ENCODE data around the gene TMEM131. TPM values are rescaled to one million over a fixed set of nuclear protein-coding genes. Genes with fewer than 3 reads are reported as not detected.

The TMEM131 gene
- total RNA-seq, 1 donor from 2014 or later = 28.4 TPM

GRCh38 chr2:97994476-97994875, 1.3 kb downstream of the TMEM131 start:
- DNase-seq (ENCODE audit: extremely low read depth, low read depth, low spot score) = no peak

GRCh38 chr2:97993926-97994325, 1.8 kb downstream of the TMEM131 start:
- no peak for DNase-seq (ENCODE audit: extremely low read depth, low read depth, low spot score)

GRCh38 chr2:97992836-97993825, 2.6 kb downstream of the TMEM131 start:
- DNase-seq (ENCODE audit: extremely low read depth, low read depth, low spot score) = no peak

DNA sequence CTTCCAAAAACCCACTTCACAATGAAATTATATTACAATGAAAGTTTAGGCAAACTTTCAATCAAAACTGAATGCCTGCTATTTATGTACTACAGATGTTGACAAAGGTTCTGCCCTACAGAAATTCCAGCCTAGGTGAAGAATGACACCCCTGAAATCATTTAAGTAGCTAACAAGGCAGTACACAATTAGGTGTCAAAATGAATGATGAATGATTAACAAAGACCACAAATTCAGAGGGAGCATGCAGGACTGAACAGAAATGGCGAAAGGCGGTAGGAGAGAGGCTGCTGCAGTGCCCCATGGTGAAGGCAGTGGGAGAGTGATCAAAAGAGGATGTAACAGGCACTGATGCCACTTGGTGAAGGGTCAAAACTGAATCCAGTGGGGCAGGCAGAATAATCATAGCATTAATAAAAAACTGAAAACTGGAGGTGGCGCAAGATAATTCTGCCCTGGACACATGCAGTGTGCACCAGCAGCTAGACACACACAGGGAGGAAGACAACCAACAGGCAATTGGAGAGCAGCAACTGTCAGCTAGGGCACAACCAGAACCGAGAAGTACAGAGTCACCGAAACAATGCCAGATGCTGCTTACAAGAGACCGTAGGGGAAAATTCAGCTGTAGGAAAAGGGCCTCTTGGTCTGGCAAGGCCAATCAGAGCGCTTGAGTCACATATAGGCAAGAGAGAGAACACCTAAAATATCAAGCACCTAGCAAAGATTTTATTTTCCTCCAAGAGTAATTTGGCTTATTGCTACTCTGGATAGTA, 4.5 kb downstream of the TMEM131 start:
- no peak for DNase-seq (ENCODE audit: extremely low read depth, low read depth, low spot score)

GRCh38 chr2:97988722-97989121, 7.0 kb downstream of the TMEM131 start:
- no peak for DNase-seq (ENCODE audit: extremely low read depth, low read depth, low spot score)

DNA sequence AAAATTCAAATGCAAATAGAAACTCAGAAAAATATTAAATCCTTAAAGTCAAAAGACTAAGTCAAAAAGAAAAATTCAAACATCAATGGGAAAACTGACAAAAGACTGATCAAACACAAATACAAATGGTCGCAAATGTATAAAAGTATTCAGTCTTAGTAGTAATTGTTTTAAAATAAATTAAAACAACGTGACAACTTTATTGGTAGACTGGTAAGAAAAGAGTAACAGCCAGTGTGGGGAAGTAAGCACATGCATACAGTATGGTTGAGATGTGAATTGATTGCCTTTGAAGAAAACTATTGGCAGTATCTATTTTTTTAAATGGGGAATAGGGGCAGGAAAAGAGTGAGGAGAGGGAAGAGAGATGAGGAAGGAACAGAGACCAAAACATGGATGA, 9.8 kb downstream of the TMEM131 start:
- DNase-seq (ENCODE audit: extremely low read depth, low read depth, low spot score) = no peak

DNA sequence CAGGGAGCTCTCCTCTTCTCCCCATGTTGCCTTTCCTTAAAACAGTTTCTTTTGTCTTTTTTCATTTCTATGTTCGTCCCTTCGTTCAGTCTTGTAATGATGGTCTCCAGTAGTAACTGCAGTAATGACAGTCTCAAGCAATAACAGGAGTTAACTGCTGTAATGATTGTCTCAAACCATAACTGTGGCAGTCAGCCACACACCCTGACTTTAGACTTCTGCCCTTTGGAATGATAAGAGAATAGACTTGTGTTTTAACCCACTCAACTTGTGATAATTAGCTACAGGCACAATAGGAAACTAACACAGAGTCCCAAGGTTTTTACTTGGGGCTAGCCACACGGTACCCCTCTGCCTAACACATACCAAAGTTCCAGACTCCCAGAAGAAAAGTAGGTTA, 12.1 kb downstream of the TMEM131 start:
- no peak for DNase-seq (ENCODE audit: extremely low read depth, low read depth, low spot score)

DNA sequence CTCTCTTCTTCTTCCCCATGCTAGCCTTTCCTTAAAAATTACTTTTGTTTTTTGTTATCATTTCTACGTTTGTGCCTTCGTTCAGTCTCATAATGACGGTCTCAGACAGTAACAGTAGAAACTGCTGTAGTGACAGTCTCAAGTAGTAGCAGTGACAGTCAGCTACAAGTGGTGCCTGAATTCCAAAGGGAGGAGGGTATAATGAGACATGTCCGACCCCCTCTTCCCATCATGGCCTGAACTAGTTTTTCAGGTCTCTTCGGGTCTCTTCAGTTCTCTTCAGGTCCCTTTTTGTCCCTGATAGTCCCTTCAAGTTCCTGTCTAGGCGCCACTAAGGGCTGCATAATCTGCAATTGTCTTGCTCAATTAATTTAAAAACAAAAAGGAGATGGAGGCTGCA, 12.6 kb downstream of the TMEM131 start:
- no peak for DNase-seq (ENCODE audit: extremely low read depth, low read depth, low spot score)

DNA sequence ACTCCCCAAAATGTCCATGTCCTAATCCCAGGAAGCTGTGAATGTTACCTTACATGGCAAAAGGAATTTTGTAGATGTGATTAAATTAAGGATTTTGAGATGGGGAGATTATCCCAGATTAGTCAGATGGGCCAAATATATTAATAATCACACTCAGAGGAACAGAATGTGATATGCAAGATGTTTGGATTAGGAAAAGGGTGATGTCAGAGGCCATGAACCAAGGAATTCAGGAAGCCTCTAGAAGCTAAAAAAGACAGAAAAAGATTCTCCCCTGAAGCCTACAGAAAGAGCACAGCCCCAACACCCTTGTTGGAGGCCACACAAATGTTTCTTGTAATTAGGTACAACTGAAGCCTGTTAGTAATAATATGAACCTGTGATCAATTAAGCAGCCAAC, 13.1 kb downstream of the TMEM131 start:
- no peak for DNase-seq (ENCODE audit: extremely low read depth, low read depth, low spot score)

GRCh38 chr2:97981961-97982360, 13.8 kb downstream of the TMEM131 start:
- no peak for DNase-seq (ENCODE audit: extremely low read depth, low read depth, low spot score)

DNA sequence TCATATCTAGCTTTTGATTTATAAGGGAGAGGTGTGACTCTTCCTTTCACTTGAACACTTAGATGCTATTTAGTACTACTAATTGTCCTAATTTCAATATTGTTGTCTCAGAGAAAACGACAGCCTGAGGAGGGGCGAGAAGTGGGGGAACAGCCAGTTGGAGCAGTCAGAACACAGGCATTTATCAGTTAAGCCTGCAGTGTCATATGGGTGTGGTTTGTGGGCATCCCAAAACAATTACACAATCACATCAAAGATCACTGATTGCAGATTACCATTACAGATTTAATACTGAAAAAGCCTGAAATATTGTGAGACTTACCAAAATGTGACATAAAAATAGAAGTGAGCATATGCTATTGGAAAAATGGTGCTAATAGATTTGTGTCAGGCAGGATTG, 15.8 kb downstream of the TMEM131 start:
- no peak for DNase-seq (ENCODE audit: extremely low read depth, low read depth, low spot score)

- no peak for DNase-seq (ENCODE audit: extremely low read depth, low read depth, low spot score)
These were observed 21.3 kb downstream of the TMEM131 start for GRCh38 chr2:97974471-97974870.

DNA sequence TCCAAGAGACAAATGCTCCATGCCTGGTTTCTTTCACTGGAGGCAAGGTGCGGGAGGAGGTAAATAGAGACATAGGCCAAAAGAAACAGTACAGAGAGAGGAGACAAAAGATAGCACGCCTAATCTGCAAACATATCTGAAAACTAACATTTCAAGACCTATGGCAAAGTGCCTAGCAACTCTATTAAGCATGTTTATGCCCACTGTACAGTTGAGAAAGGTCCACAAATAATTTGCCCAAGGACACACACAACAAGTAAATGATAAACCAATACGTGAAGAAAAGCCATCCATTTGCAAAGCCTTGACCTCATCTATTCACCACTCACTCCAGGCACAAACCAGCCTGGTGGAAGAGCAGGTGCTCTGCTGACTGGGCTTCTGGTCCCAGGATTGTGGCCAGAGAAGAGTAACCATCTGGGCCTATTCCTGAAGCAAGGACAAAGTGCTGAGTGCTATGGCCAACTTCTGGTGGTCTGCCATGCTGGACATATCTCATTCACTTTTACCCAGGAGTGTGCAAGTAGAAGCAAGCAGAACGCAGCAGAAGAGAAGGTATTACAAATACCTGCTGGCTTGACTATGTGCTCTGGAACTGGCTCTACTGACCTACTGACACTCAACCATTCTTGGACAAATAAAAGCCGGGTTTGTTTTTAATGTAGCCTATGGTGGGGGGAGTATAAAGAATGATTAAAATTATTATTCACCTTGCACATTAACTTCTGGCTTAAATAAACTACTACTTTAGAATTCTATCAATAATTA, 25.3 kb downstream of the TMEM131 start:
- DNase-seq (ENCODE audit: extremely low read depth, low read depth, low spot score) = no peak

- no peak for DNase-seq (ENCODE audit: extremely low read depth, low read depth, low spot score)
These were observed 26.4 kb downstream of the TMEM131 start for GRCh38 chr2:97969081-97970067.

GRCh38 chr2:97967931-97968627, 27.7 kb downstream of the TMEM131 start:
- no peak for DNase-seq (ENCODE audit: extremely low read depth, low read depth, low spot score)

DNA sequence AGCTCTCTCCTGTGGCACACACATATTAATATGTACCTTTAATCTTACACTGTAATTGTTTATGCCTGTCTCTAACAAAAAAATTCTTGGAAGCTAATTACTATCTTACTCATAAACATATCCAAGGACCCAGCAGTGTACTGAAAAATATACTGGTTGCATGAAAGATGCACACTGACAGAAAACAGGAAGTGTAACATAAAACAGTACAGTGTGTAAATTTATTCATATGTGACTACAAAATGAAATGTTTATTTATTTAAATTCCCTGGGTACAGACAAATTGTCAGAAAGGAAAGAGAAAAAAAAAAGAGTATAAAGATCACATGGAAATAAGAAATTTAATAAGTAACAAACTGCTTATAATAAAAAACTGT, 28.5 kb downstream of the TMEM131 start:
- DNase-seq (ENCODE audit: extremely low read depth, low read depth, low spot score) = no peak

GRCh38 chr2:97966545-97967215, 29.1 kb downstream of the TMEM131 start:
- DNase-seq (ENCODE audit: extremely low read depth, low read depth, low spot score) = no peak

DNA sequence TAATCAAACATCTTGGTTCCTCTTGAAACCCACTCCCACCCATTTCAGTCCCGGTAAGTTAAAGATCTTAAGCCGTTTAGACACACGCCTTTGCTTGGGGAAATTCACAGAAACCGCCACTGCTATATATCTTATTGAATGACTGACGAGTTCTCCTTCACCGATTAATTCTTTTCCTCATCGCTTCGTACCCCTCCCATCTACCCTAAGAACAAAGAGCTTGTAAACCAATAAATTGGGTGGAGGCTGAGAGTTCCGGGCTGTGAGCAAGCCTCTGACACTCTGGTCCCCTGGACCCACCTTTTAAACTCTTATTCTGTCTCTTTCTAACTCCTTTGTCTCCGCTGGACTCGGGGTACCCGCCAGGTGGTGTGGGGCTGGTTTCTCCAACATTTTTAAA, 30.6 kb downstream of the TMEM131 start:
- DNase-seq (ENCODE audit: extremely low read depth, low read depth, low spot score) = no peak

GRCh38 chr2:97963880-97964279, 31.9 kb downstream of the TMEM131 start:
- no peak for DNase-seq (ENCODE audit: extremely low read depth, low read depth, low spot score)
